Type B pancreatic cell (in vitro differentiated cells): ENCODE measurements around the gene RPS6KA2. TPM values are rescaled to one million over a fixed set of nuclear protein-coding genes. Genes with fewer than 3 reads are reported as not detected.

Experiments
- DNase-seq: peaks from one replicate; pipeline ENCODE4 v3.0.0; 2021; ENCODE audit warnings: mixed read lengths; ENCODE audit not compliant: unreplicated experiment; ENCODE audit errors: extremely low spot score
- H3K27ac Mint-ChIP-seq: 2 replicates; pipeline ENCODE4 v1.8.0; 2021; ENCODE audit warnings: mild to moderate bottlenecking, mixed read lengths
- H3K27me3 Mint-ChIP-seq: 2 replicates; pipeline ENCODE4 v1.8.0; 2021; ENCODE audit warnings: mixed read lengths
- H3K36me3 Mint-ChIP-seq: 2 replicates; pipeline ENCODE4 v1.8.0; 2021; ENCODE audit warnings: mixed read lengths
- H3K4me1 Mint-ChIP-seq: one replicate; pipeline ENCODE4 v1.8.0; 2021; ENCODE audit warnings: mixed read lengths; ENCODE audit not compliant: unreplicated experiment
- H3K4me3 Mint-ChIP-seq: 2 replicates; pipeline ENCODE4 v1.8.0; 2021; ENCODE audit warnings: mild to moderate bottlenecking, mixed read lengths
- H3K9me3 Mint-ChIP-seq: 2 replicates; pipeline ENCODE4 v1.8.0; 2021; ENCODE audit warnings: mixed read lengths
- CTCF ChIP-seq: fragments of 200-600 bp; sonication (generic); conservative IDR thresholded peaks from 2 replicates; pipeline ENCODE4 v1.5.0; 2021; ENCODE audit warnings: antibody characterized with exemption, mild to moderate bottlenecking
- total RNA-seq: library from RNA; stranded (reverse); gene quantifications from 2 replicates; pipeline ENCODE4 v1.2.1, GENCODE V29; 2021; ENCODE audit warnings: low replicate concordance

Gene RPS6KA2
- total RNA-seq, 1 donor from 2014 or later, result 23.8 TPM

DNA sequence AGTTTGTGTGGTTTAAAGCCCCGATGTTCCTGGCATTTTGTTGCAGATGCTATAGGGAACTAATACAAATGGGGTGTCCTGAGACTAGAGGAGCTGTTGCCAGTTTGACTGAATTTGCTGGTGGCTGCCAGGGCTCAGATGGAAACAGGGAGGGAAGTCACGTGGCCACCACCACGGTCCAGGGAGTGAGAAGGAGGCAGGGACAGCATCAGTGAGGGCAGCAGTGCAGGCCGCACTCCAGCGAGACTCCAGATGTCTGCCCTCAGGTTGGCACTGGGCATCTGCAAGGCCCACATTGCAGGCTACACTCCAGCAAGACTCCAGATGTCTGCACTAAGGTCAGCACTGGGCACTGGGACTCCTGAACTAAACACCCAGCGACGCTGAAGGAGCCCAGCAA, 126.8 kb downstream of the RPS6KA2 start:
- Mint-ChIP-seq H3K27ac (no peak overlapping the region), H3K36me3 (peaks cover 18% of the 10 kb centered on the region), H3K9me3 (no peaks in the 10 kb centered on the region), H3K4me3 (no peak overlapping the region), H3K4me1 (peaks cover 10% of the 10 kb centered on the region), H3K27me3 (no peaks in the 10 kb centered on the region)
- no peak for TF ChIP-seq CTCF
- DNase-seq, result no peak

DNA sequence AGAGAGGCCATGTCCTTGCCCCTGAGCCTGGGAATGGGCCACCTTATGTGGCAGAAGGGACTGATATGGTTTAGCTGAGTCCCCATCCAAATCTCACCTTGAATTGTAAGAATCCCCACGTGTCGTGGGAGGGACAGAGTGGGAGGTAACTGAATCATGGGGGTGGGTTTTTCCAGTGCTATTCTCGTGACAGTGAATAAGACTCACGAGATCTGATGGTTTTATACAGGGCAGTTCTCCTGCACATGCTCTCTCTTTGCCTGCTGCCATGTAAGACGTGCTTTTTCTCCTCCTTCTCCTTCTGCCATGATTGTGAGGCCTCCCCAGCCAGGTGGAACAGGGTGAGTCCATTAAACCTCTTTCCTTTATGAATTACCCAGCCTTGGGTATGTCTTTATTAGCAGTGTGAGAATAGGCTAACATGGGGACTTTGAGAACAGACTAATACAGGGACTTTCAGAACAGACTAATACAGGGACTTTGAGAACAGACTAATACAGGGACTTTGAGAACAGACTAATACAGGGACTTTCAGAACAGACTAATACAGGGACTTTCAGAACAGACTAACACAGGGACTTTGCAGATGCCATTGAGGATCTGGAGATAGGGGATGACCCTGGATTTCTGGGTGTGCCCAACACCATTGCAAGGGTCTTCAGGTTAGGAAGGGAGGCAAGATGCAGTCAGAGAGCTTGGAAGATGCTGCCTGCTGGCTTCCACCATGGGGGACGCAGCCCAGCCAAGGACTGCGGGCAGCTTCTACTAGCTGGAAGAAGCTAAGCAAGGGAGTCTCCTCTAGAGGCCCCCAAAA, 127.5 kb downstream of the RPS6KA2 start:
- H3K36me3 Mint-ChIP-seq, result peaks cover 18% of the 10 kb centered on the region
- no peak overlapping the region for H3K4me3 Mint-ChIP-seq
- H3K27me3 Mint-ChIP-seq, result no peaks in the 10 kb centered on the region
- TF ChIP-seq CTCF, result no peak
- H3K9me3 Mint-ChIP-seq, result no peaks in the 10 kb centered on the region
- no peak overlapping the region for H3K27ac Mint-ChIP-seq
- no peak for DNase-seq
- H3K4me1 Mint-ChIP-seq, result peaks cover 16% of the 10 kb centered on the region

GRCh38 chr6:166498661-166499349, 128.2 kb downstream of the RPS6KA2 start:
- peaks cover 16% of the 10 kb centered on the region for H3K4me1 Mint-ChIP-seq
- no peak for DNase-seq
- no peak overlapping the region for H3K27ac Mint-ChIP-seq
- H3K9me3 Mint-ChIP-seq, result no peaks in the 10 kb centered on the region
- H3K27me3 Mint-ChIP-seq, result no peaks in the 10 kb centered on the region
- TF ChIP-seq CTCF, result no peak
- peaks cover 16% of the 10 kb centered on the region for H3K36me3 Mint-ChIP-seq
- H3K4me3 Mint-ChIP-seq, result no peak overlapping the region

DNA sequence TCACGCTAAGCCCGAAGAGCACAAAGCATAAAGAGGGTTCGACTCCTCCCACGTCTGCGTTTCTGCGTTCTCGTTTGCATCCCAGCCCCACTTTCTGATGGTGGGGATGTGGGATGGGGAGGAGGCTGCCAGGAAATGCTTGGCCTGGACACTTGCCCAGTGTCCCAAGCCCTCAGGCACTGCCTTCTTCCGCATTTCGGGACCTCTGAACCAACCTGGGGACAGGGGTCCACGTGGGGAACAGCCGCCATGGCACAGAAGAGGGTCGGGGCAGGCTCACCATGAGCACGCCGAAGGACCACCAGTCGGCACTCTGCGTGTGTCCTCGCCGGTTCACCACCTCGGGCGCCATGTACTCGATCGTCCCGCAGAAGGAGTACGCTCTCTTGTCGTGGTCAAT, 128.8 kb downstream of the RPS6KA2 start:
- Mint-ChIP-seq H3K4me3 (no peak overlapping the region), H3K36me3 (peaks cover 14% of the 10 kb centered on the region), H3K27me3 (no peaks in the 10 kb centered on the region), H3K4me1 (peaks cover 16% of the 10 kb centered on the region), H3K9me3 (no peaks in the 10 kb centered on the region), H3K27ac (no peak overlapping the region)
- no peak for DNase-seq
- no peak for TF ChIP-seq CTCF

GRCh38 chr6:166497087-166497899, 129.8 kb downstream of the RPS6KA2 start:
- no peak for TF ChIP-seq CTCF
- Mint-ChIP-seq H3K4me1 (peaks cover 14% of the 10 kb centered on the region), H3K27me3 (no peaks in the 10 kb centered on the region), H3K27ac (no peak overlapping the region), H3K4me3 (no peak overlapping the region), H3K9me3 (no peaks in the 10 kb centered on the region), H3K36me3 (peaks cover 14% of the 10 kb centered on the region)
- no peak for DNase-seq
